Activated T-cell treated with anti-CD3 and anti-CD28 coated beads, Interleukin-2, amount 50 U/mL, for 1 hour (primary cell): ENCODE measurements around the gene TOP1.

Experiments
- DNase-seq: peaks from one replicate; pipeline ENCODE4 v3.0.0-alpha.2; 2020

Gene TOP1

GRCh38 chr20:41004531-41005360 lies 23.9 kb upstream of the TOP1 start:
- no peak for DNase-seq

- DNase-seq: no peak
Observed at GRCh38 chr20:41005361-41005729, 23.3 kb upstream of the TOP1 start.

GRCh38 chr20:41006126-41006935 lies 22.3 kb upstream of the TOP1 start:
- no peak for DNase-seq

- no peak for DNase-seq
Observed at GRCh38 chr20:41006936-41007474, 21.6 kb upstream of the TOP1 start.

GRCh38 chr20:41007481-41007880 lies 21.1 kb upstream of the TOP1 start:
- DNase-seq: no peak

- DNase-seq: no peak
Observed at GRCh38 chr20:41009946-41010345, 18.7 kb upstream of the TOP1 start.

- DNase-seq: no peak
Observed at GRCh38 chr20:41011551-41012067, 17.0 kb upstream of the TOP1 start.

GRCh38 chr20:41014561-41015088 lies 14.0 kb upstream of the TOP1 start:
- no peak for DNase-seq

GRCh38 chr20:41017448-41018042 lies 11.1 kb upstream of the TOP1 start:
- no peak for DNase-seq

GRCh38 chr20:41018153-41018552 lies 10.5 kb upstream of the TOP1 start:
- no peak for DNase-seq

- DNase-seq: no peak
Observed at GRCh38 chr20:41023549-41023948, 5.1 kb upstream of the TOP1 start.

GRCh38 chr20:41027366-41027765 lies 1.3 kb upstream of the TOP1 start:
- no peak for DNase-seq

- DNase-seq: no peak
Observed at GRCh38 chr20:41027872-41028358, 707 bp upstream of the TOP1 start.

GRCh38 chr20:41029150-41029901 lies 704 bp downstream of the TOP1 start:
- peak; percentile 63 for DNase-seq

- DNase-seq: no peak
Observed at GRCh38 chr20:41030061-41030460, 1.4 kb downstream of the TOP1 start.

GRCh38 chr20:41030531-41031242 lies 2.1 kb downstream of the TOP1 start:
- DNase-seq: no peak

- no peak for DNase-seq
Observed at GRCh38 chr20:41031243-41031619, 2.6 kb downstream of the TOP1 start.

GRCh38 chr20:41032271-41032670 lies 3.6 kb downstream of the TOP1 start:
- no peak for DNase-seq

GRCh38 chr20:41034239-41034638 lies 5.6 kb downstream of the TOP1 start:
- no peak for DNase-seq

GRCh38 chr20:41035207-41035606 lies 6.6 kb downstream of the TOP1 start:
- no peak for DNase-seq

- no peak for DNase-seq
Observed at GRCh38 chr20:41037179-41037578, 8.6 kb downstream of the TOP1 start.
